Activated T-cell treated with anti-CD3 and anti-CD28 coated beads for 1 hour (primary cell): ENCODE measurements around the gene SPAG9.

ENCODE experiments used
- DNase-seq: peaks from one replicate; pipeline ENCODE4 v3.0.0-alpha.2; 2020; ENCODE audit warnings: low read depth

SPAG9 gene

DNA sequence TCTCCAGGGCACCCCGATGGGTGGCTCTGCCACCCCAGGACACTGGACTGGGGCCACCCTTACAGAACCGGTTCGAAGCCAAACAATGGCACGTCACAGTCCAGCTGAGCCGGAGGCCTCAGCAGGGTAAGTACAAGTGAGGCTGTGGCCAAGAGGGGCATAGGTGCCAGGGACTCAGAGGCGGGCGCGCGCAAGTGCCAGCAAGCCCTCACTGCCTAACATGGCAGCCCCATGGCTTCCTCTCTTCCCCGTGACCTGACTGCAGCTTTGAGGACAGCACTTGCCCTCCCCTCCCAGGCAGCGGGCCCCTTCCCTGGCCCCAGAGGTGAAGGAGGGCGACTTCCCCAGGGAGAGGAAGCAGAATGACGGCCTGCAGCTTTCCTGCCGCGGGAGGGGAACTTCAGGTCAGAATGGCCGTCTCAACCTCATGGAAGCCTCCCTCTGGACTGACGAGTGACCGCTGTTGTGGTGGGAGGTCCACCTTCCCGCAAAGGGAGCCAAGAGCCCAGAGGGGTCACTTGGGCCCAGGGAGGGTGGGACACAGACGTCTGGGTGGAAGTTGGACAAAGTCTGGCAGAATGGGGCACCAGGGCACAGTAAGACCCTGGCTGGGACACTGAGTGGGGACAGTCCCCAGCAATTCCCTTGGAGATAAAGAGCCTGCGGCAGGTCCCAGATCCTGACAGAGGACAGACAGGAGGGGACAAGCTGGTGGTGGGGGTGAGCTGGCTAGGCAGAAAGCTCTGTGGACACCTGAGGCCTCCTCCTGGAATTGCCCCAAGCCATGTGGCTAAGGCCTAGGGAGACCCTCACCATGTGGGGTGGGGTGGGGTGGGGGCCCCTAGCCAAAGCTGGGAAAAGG, 202.4 kb downstream of the SPAG9 start:
- no peak for DNase-seq

GRCh38 chr17:50917418-50917743, 203.3 kb downstream of the SPAG9 start:
- no peak for DNase-seq

- no peak for DNase-seq
Measured at GRCh38 chr17:50916708-50917417, 203.8 kb downstream of the SPAG9 start.

DNA sequence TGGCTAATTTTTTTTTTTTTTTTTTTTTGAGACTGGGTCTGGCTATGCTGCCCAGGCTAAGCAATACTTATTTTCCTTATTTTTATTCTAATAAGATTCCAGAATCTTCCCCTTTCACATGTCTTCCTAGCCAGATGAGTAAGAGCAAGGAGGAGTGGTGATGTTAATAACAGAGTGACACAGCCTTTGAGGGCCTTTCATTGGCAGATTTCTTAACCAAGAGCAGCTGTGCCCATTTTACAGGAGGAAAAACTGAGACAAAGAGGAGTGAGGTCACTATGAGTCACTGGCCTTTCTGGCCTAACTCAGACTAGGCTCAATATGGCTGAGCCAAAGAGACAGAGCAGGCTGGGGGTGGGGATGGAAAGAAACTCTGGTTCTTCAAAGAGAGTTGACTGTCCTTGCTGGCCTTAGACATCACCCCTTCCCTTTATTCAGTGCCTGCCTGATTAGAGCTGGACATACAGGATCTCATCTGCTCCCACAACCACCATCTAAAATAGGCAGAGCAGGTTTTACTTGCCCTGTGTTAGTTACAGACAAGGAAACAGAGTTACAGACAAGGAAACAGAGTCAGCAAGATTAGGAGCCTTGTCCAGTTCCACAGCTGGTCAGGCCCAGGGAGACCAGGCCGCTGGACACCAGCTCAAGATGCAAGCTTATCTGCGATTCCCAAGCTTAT, 204.5 kb downstream of the SPAG9 start:
- no peak for DNase-seq

DNA sequence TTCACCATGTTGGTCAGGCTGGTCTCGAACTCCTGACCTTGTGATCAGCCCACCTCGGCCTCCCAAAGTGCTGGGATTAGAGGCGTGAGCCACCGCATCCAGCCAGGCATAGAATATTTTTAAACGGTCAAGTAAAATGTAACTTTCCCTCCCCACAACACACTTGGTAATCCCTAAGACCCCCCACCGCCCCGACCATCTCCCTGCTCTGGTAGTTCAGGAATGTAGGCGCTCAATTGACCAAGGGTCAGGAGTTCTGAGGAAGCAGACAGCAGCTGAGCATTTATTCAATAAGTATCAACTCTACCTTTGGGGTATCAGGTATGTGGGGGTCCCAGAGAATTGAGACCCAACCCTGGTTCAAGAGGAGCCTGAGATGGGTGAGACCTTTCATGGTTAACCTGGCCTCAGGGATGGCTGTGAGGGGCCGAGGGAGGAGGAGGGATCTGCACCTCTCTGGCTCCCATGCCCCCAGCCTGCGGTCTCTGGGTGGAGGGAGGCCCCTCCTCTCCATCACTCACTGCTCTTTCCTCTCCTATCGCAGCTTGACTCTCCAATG, 206.1 kb downstream of the SPAG9 start:
- DNase-seq: no peak

DNA sequence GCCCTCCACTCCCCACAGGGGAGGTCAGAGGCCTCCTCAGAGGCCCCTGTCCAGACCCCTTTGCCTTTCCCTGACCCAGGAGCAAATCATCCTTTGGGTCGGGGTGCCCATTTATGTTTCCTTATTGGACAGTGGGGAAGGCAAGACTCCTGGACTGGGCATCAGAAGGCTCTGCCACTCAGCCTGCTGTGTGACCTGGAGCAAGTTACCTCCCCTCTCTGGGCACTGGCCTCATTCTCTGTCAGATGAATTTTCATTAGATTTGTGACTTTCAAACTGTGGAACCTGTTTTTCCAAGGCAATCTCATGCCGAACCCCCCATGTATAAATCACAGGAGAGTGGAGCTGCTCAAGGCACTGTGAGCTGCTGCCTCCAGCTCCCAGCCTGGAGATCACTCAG, 207.5 kb downstream of the SPAG9 start:
- DNase-seq: no peak
